Effector CD8-positive, alpha-beta T cell (primary cell): Measurements from ENCODE around the gene NRXN3.

ENCODE experiments used
- DNase-seq: peaks from one replicate; lab custom pipeline; 2025; lab: John Stamatoyannopoulos, UW

Gene NRXN3

GRCh38 chr14:79287976-79288375, 1117.8 kb downstream of the NRXN3 start:
- DNase-seq = no peak

GRCh38 chr14:79293482-79294177, 1123.5 kb downstream of the NRXN3 start:
- no peak for DNase-seq

GRCh38 chr14:79294499-79294898, 1124.3 kb downstream of the NRXN3 start:
- no peak for DNase-seq

- no peak for DNase-seq
Measured at GRCh38 chr14:79295385-79295784, 1125.2 kb downstream of the NRXN3 start.

- no peak for DNase-seq
Measured at GRCh38 chr14:79298373-79298772, 1128.2 kb downstream of the NRXN3 start.

- DNase-seq = no peak
Measured at GRCh38 chr14:79299162-79299561, 1129.0 kb downstream of the NRXN3 start.

- no peak for DNase-seq
Measured at GRCh38 chr14:79304279-79304678, 1134.1 kb downstream of the NRXN3 start.

- no peak for DNase-seq
Measured at GRCh38 chr14:79306546-79306945, 1136.4 kb downstream of the NRXN3 start.

- DNase-seq = no peak
Measured at GRCh38 chr14:79318371-79318770, 1148.2 kb downstream of the NRXN3 start.

GRCh38 chr14:79320561-79320960, 1150.4 kb downstream of the NRXN3 start:
- no peak for DNase-seq

- DNase-seq = no peak
Measured at GRCh38 chr14:79321070-79321469, 1150.9 kb downstream of the NRXN3 start.

GRCh38 chr14:79325071-79325470, 1154.9 kb downstream of the NRXN3 start:
- no peak for DNase-seq

- DNase-seq = no peak
Measured at GRCh38 chr14:79325557-79325956, 1155.4 kb downstream of the NRXN3 start.

GRCh38 chr14:79328863-79329262, 1158.7 kb downstream of the NRXN3 start:
- no peak for DNase-seq

GRCh38 chr14:79331830-79332229, 1161.7 kb downstream of the NRXN3 start:
- DNase-seq = no peak

- no peak for DNase-seq
Measured at GRCh38 chr14:79332504-79333197, 1162.5 kb downstream of the NRXN3 start.

GRCh38 chr14:79333198-79333546, 1163.0 kb downstream of the NRXN3 start:
- no peak for DNase-seq

- no peak for DNase-seq
Measured at GRCh38 chr14:79334272-79334671, 1164.1 kb downstream of the NRXN3 start.

- no peak for DNase-seq
Measured at GRCh38 chr14:79337761-79338160, 1167.6 kb downstream of the NRXN3 start.

- no peak for DNase-seq
Measured at GRCh38 chr14:79342942-79343341, 1172.8 kb downstream of the NRXN3 start.

- no peak for DNase-seq
Measured at GRCh38 chr14:79351011-79351410, 1180.8 kb downstream of the NRXN3 start.

GRCh38 chr14:79352076-79352630, 1182.0 kb downstream of the NRXN3 start:
- DNase-seq = no peak

GRCh38 chr14:79354336-79354735, 1184.2 kb downstream of the NRXN3 start:
- no peak for DNase-seq
